Measurements from ENCODE around the gene USF2.

The USF2 gene

GRCh38 chr19:35313587-35313986 lies 44.8 kb downstream of the USF2 start:
- FAIRE-seq (no peak), DNase-seq (ENCODE audit: extremely low spot score, insufficient read length, low read depth) (no peak)

DNA sequence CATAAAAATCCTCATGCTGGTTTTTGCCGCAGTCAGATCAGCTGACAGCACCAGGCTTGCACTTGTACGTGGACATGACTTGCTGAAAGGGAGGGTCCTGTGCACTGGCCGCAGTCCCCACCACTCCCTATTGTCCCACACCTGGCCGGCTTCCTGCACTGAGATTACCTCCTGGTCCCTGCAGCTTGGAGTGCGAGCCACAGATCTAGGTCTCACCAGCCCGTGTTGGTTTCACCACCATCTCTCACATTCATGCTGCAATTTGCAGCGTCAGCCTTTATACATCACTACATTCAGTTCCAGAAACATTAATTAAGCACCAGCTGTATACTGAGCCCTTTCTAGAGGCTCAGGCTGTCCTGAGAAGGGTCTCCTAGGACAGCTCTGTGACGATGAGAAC lies 45.3 kb downstream of the USF2 start:
- FAIRE-seq (no peak), DNase-seq (ENCODE audit: extremely low spot score, insufficient read length, low read depth) (no peak)

DNA sequence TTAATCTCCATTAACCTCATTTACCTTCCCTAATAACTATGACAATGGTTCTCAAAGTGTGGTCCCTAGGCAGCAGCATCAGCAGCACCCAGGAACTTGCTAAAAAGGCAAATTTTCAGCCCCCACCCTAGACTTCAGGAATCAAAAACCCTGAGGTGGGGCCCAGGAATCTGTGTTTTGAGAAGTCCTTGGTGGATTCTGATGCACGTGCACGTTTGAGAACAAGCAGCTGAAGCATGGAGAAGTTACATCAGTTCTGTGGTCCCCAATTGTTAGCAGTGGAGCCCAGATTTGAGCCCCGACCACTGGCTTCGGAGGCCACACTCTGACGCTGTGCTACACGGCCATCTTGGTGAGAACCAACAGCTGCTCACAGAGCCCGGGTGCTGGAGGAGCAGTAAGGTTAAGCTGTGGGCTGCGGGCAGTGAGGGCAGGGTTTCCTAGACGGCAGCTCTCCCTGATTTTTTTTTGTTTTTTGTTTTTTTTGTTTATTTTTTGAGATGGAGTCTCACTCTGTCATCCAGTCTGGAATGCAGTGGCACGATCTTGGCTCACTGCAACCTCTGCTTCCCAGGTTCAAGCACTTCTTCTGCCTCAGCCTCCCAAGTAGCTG lies 46.2 kb downstream of the USF2 start:
- no peak for DNase-seq (ENCODE audit: extremely low spot score, insufficient read length, low read depth)
- FAIRE-seq = no peak

DNA sequence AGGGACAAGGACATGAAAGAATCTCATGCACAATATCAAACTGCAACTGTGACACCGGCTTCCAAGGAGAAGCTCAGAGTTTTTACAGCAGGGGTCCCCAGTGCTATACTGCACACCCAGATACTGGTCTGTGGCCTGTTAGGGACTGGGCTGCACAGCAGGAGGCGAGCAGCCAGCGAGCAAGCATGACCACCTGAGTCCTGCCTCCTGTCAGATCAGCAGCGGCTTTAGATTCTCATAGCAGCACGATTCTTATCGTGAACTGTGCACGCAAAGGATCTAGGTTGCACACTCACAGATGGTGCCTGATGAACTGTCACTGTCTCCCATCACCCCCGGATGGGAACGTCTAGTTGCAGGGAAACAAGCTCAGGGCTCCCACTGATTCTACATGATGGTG lies 47.1 kb downstream of the USF2 start:
- no peak for DNase-seq (ENCODE audit: extremely low spot score, insufficient read length, low read depth)
- FAIRE-seq = no peak

GRCh38 chr19:35316560-35316959 lies 47.8 kb downstream of the USF2 start:
- DNase-seq (ENCODE audit: extremely low spot score, insufficient read length, low read depth) (no peak), FAIRE-seq (no peak)

DNA sequence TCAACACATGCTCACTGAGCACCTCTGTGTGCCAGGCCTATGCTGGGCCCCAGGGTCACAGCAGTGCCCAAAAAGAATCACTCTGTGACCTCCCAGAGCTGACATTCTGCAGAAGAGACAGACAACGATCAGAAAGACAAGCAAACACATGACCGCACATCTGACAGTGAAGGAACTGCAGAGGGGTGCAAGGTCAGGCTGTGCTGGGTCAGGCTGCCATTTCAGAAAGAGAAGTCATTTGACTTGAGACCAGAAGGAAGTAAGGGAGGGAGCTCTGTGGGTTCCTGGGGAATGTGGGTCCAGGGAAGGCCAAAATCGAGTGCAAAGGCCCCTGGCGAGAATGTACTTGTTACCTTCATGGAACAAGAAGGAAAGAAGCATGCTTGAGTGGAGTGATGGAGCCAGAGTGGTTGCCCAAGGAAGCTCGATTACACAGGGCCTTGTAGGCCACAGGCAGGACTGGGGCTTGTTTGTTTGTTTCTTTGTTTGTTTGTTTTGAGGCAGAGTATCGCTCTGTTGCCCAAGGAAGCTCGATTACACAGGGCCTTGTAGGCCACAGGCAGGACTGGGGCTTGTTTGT lies 48.8 kb downstream of the USF2 start:
- FAIRE-seq (no peak), DNase-seq (ENCODE audit: extremely low spot score, insufficient read length, low read depth) (no peak)

DNA sequence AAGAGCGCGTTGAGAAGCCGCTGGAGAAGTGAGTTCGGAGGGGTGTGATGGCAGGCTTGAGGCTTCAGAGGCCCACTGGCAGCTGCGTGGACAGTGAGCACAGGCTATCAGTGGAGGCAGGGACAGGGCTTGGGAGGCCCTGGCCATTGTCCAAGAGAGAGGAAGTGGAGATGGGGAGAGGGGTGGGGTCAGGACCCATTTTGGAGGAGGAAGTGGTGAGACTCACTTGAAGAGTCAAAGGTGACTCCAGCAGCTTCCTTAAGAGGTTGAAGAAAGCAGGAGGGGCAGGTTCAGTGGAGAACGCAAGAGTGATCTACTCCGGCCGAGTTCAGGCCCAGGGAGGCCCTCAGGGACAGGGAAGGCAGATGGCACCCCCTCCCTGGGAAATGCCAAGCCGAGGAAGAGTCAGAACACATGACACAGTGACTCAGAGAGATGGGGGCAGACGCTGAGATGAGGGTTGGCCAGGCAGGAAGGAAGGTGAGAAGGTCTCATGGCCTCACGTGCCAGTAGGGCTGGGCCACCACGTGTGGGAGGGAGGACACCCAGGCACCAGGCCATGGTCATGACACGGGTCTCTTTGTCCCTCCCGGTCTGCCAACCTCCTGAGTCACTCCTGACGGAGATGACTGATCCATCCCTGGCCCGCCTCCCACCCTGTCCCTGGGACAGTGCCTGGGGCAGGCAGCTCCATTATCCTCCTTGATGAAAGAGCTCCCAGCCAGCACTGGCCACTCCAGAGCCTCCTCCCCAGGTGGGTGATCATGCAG lies 50.1 kb downstream of the USF2 start:
- FAIRE-seq = peak; percentile 9
- DNase-seq (ENCODE audit: extremely low spot score, insufficient read length, low read depth) = no peak

- DNase-seq (ENCODE audit: extremely low spot score, insufficient read length, low read depth) (no peak), FAIRE-seq (peak; percentile 9)
Measured at GRCh38 chr19:35320065-35320713, 51.4 kb downstream of the USF2 start.

GRCh38 chr19:35321291-35321690 lies 52.5 kb downstream of the USF2 start:
- DNase-seq (ENCODE audit: extremely low spot score, insufficient read length, low read depth) (no peak), FAIRE-seq (no peak)

GRCh38 chr19:35322014-35322413 lies 53.3 kb downstream of the USF2 start:
- DNase-seq (ENCODE audit: extremely low spot score, insufficient read length, low read depth) (no peak), FAIRE-seq (no peak)

DNA sequence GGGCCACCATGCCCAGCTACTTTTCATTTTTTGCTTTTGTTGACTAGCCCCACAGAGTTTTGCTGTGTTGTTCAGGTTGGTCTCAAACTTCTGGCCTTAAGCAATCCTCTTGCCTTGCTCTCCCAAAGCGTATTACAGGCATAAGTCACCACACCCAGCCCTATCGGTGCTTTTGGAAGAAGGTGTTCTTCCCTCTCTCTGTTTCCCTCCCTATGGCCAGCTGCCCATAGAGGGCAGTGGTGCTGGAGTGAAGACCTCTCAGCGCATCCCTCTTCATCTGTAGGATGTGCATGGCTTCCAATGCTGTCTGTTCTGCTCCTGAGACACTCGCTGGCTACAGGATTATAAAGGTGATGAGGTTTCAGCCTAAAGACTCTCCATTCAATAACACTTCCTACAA lies 58.9 kb downstream of the USF2 start:
- peak; percentile 76 for FAIRE-seq

DNA sequence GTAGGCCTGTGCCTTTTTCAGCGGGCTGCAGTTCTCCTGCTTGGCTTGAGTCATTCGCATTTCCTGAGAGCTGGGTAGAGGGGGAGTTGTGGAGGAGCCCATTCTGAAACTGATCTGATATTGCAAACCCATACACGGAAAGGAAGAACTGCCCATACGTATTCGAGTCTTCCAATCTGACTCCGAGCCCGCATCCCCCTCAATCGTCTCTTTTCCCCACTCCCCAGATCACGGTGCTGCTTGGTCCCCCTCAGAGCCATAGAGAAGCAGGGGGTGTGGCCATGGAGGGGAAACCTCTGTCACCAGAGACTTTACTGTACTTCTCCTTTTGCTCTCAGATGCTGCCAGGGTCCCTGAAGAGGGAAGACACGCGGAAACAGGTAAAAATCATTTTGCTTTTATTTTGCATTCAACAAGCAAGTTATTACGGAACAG lies 60.1 kb downstream of the USF2 start, which contains the start of gene CD22:
Gene CD22 (plus strand): TSS at position 337 of the 435 bp plus-strand sequence. CDS start 2,854 bp downstream, outside the sequence.
- DNase-seq (ENCODE audit: extremely low spot score, insufficient read length, low read depth) (no peak), FAIRE-seq (peak; percentile 94)

More for the DNA sequence above, 58.9 kb downstream of the USF2 start:
- DNase-seq (ENCODE audit: extremely low spot score, insufficient read length, low read depth) = no peak

DNA sequence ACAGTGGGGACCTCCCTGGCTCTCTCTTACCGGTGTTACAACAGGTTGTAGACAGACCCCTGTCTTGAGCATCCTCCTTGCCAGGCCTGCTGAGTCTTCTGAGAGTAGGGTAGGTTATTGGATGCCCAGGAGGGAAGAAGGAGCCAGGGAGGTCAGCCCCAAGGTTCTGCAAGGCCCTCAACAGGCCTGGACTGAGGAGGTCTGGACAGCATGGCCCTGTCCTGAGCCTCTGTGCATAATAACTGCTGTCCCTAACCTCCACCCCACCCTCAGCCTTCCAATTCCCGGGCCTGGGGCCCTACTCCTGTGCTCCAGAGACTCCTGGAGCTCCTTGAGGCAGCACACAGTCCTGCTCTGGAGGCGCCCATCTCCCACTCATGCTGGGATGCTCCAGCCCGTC lies 60.6 kb downstream of the USF2 start:
- DNase-seq (ENCODE audit: extremely low spot score, insufficient read length, low read depth) (no peak), FAIRE-seq (no peak)

All from GM18507 (cell line).